ENCODE measurements around the gene RNASEH1. TPM values are rescaled to one million over a fixed set of nuclear protein-coding genes. Genes with fewer than 3 reads are reported as not detected.

The RNASEH1 gene
- polyA plus RNA-seq, 1 donor = 20.2 TPM

- no peak for DNase-seq
These were observed 10.2 kb downstream of the RNASEH1 start for GRCh38 chr2:3547915-3548314.

DNA sequence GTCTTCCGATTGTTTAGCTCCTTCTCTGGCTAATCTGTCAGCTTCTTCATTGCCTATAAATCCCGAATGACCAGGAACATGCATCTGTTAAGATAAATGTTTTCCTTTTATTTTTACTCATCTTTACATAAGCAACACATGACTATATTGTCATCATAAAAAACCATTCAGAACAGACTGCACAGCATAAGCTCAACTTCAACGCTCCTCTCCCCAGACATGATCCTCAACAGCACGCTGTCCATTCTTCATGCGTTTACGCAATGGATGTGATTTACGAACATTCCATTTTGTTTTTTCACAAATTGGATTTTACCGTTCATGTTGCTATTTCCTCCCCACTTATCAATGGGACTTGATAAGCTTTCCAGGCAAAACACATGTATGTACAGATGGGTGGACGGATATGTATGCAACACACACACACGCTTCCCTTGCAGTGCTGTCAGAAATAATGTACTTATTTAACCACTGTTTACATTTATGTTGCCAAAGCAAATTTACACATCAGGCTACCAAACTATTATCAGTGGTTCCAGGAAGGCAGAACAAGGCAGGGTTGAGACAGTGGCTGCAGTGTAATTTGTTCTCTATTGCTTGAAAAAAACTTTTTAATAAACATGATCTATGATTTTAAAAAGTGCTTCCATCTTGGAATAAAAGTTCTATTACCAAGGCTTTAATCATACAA is 12.2 kb downstream of the RNASEH1 start:
- DNase-seq = no peak

DNA sequence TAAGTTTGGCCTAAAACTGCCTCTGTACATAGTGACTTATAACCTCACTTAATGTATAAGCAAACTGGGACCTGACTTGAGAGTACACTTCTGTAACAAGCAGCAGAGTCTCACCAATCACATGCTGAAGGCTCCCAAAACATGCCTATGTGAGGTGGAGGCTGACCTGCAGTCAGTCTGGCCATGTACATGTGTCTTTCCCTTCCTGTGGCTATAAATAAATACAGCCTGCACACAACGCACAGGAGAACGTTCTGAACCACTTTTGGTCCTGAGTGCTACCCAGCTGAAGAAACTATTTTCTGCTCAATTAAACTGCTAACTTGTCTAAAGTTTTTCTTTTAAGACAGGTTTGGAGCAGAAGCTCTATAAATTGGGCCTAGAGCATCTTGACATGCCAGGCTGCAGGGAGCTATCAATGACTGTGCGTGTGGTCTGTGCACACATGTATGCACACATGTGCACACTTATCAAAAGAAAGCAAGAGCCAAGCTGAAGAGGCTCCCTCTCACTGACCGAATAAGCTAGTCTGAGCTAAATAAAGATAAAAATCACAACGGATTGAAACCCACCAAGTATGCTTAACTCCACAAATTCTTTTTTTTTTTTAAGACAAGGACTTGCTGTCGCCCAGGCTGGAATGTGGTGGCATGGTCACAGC is 15.0 kb downstream of the RNASEH1 start:
- no peak for DNase-seq

- DNase-seq = no peak
These were observed 16.0 kb downstream of the RNASEH1 start for GRCh38 chr2:3542107-3542506.

DNA sequence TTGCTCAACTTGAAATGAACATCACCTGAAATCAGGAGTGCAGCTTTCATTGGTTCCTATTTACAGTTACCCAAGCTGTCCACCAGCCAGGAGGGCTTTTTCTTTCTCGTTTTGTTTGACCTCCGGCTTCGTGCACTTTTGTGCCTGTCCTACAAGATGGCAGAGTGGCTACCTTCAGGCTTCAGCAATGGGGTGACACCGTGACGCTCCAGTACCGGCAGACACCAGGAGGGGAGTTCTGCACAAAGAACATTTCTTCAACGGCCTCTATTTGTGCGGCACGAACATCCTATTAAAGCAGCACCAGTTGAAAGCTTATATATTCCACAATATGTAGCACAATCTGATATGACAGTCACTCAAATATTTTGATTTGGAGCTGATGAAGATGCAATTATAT is 18.3 kb downstream of the RNASEH1 start:
- DNase-seq = no peak

DNA sequence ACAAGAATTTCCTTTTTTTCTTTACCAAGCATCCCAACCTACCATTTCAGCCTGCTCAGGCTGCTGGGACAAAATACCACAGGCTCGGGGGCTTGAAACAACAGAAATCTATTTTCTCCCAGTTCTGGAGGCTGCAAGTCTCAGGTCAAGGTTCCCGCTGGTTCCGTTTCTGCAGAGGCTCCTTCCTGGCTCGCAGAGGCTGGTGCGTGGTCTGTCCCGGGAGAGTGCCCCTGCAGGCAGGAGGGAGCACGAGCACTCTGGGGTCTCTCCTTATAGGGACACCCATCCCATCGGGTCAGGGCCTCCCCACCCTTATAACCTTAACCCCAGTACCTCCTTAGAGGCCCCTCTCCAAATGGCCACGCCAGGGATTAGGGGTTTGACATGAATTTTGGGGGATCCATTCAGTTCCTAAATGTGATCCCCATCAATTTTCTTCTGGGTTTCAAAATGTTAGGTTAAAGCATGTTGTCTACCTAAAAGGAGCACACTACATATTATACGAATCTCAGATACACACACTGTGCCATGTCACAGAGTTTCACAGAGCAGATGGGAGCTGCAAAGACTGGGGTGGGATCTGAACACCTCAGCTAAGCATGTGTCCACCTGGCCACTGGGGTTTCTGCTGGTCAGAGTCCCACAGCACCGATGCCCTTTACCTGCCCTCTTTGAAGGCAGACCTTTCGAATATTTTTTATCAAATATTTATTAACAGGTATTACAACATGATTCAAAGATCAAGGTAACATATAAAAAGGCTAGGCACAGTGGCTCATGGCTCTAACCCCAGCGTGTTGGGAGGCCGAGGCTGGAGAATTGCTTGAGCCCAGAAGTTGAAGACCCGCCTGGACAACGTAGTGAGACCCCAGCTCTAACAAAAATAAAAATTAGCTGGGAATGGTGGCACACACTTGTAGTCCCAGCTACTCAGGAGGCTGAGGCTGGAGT is 21.2 kb downstream of the RNASEH1 start:
- DNase-seq = peak; percentile 24

DNA sequence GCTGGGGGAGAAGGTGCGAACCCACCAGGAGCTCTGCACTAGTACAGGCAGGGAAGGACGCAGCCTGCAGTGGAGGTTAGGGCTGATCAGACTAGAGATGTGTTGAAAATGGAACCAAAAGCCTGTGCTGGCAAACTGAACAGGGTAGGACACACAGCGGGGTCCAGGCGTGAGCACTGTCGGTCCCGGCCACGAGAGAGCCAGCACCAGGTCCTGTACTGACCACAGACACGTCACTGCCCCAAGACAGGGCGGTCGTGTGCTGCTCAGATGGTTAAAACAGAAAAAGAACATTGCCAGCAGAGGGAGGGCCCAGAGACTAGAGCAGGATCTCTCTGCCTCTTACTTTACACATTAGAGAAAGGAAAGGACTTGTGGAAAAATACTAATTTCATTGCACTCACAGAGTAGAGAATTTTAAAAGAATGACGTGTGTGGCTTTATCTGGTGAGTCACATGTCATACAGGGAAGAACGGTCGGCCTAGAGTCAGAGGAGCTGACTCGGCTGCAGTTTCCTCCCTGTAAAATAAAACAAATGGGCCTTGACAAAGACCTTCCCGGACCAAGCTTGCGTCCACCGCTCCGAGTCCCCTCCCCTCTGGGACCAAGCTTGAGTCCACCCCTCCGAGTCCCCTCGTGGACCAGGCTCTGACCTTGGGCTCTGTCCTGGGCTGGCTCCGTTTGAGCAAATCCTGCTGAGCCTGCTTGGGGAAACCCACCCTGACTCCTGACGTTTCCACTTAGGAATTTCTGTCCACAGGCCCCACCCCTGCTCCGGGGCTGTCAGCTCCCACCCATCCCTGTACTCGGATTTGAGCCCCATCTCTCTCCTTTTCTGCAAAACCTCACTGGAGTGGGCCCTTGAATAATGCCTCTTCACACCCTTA is 22.1 kb downstream of the RNASEH1 start:
- peak; percentile 84 for DNase-seq

GRCh38 chr2:3535467-3535793 is 22.7 kb downstream of the RNASEH1 start:
- no peak for DNase-seq

- DNase-seq = no peak
These were observed 23.8 kb downstream of the RNASEH1 start for GRCh38 chr2:3534251-3534814.

DNA sequence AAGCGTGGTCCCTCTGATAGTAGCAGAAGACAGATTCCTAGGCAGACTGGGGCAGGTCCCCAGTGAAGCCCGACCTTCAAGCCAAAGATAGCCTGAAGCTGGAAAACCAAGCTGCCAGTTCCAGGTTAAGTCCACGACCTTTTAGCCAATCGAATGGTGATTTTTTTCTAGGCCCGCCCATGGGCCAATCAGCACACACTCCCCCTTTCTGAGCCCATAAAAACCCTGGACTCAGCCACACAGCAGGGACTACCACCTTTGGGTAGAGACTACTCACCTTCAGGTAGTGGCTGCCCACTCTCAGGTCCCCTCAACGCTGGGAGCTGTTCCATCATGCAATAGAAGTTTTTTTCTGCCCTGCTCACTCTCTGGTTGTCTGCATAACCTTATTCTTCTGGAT is 24.3 kb downstream of the RNASEH1 start:
- no peak for DNase-seq

GRCh38 chr2:3532941-3533340 is 25.2 kb downstream of the RNASEH1 start:
- DNase-seq = no peak

- DNase-seq = no peak
These were observed 28.7 kb downstream of the RNASEH1 start for GRCh38 chr2:3529316-3530025.

DNA sequence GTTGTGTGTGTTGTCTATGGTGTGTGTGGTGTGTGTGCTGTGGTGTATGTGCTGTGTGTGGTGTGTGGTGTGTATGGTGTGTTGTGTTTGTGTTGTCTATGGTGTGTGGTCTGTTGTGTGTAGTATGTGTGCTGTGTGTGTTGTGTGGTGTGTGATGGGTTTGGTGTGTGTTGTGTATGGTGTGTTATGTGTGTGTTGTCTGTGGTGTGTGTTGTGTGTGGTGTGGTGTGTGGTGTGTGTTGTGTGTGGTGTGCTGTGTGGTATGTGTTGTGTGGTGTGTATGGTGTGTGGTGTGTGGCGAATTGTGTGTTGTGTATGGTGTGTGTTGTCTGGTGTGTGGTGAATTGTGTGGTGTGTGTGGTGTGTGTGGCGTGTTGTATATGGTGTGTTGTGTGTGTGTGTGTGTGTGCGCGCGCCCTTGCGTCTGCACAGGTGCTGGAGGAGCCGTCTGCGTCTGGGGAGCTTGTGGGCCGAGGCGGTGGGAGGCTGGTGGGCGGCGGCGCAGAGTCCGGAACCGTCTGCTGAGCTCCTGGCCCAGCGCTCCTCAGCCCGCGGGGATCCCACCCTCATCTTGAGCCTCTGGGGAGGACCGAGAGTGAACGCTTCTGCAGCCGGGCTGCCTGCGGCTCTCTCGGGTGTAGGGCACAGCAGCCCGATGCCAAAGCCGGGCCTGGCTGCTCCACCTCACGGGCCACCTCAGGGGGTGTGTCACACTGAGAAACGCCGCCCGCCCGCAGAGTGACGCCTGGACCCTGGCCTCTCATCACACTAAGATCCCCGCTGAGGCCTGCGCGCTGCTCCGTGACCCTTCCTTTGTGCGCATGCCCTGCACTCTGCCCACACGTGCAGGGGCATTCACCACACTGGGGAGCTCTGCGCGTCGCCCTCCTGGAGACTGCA is 30.0 kb downstream of the RNASEH1 start:
- DNase-seq = no peak

DNA sequence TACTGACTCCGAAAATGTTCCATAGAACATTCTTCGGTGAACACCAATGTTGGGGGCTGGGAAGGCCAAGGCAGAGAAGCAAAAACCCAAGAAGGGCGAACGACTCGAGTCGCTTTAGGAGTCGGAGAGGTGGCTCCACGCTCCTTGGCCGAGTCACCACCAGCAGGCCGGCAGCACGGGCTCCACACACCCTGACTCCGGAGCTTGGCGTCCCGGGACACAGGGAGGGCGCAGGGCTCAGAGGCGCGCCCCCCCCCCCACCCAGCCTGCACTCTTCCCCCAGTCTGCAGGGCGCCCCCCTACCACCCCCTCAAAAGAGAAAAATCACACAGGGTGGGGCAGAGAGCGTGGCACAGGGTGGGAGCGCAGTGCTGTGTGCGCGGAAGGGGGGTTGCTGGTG is 31.3 kb downstream of the RNASEH1 start:
- no peak for DNase-seq

DNA sequence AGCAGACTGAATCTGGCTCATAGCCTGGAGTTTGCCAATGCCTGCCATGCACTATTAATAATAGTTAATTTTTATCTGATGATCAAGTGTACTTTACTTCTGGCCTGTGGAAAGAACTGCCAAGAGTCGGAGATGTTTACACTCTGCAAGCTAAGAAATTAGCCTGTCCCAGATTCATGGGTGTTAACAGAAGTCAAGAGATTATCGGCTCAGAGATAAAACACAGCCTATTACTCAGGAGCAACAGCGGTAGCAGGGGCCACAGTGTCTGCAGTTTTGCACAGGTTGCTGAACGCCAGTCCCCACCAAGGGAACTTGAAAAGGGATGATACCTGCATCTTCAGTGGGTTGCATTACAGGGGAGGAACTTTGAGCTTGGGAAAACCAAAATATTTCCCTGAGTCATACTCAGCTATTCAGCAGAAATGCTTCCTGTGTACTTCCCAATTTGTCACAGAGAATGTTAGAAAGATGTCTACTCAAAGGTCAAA is 34.5 kb downstream of the RNASEH1 start:
- DNase-seq = no peak

GRCh38 chr2:3522961-3523421 is 35.1 kb downstream of the RNASEH1 start:
- DNase-seq = no peak

- no peak for DNase-seq
These were observed 37.5 kb downstream of the RNASEH1 start for GRCh38 chr2:3520591-3520990.

DNA sequence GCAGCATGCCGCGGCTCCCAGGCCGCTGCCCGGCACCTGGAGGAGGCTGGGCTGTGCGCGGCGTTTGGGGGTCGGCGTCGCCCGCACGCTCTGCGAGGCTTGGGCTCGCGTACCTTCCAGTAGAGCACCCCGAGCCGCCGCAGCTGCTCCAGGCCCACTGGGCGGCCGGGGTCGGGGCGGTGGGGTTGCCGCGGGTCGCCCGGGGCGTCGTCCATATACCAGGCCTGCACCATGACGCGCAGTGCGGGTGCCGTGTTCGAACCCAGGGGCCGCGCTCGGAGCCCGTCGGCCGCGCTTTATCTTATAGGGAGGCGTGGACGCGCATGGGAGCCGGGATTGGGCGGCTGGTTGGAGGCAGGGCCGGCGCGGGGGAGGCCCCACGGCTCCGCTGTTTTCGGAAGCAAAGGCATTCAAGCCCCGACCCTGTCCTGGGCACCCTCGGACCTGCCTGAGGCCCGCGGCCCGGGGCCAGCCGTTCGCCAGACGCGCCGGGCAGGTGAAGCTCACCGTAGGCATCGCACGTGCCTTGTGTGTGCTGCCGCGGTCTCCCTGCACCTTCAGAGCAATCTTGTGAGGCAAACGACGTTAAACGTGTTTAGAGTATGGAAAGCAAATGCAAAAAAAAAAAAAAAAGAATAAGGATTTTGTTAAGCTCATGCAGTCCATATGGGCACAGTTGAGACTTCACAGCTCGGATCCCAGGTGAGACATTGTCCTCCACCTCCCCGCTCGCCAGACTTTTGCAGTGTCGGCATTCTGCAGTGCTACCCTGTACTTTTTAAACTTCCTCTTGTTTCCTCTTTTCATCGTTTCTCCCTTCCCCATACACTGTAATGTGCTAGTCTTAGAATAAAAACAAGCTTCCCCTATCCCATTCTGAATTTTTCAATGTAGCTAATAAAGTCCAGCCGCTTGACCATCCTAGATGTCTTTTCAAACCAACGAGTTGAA is 38.6 kb downstream of the RNASEH1 start, which contains the start of gene ADI1:
Gene ADI1 (minus strand): TSS at position 277 of the 951 bp plus-strand sequence. CDS start 44 bp downstream, at position 233.
- DNase-seq = peak; percentile 85

Data from hindlimb muscle (tissue), 1 donor.